Body of pancreas (tissue), 4 donors: ENCODE results near the gene TMEM156.

Experiments
- POLR2A ChIP-seq, 3 donors: fragments of 450-650 bp; IDR thresholded peaks; one replicate each; pipeline ENCODE4 v1.6.1; 2016; ENCODE audit warnings: antibody characterized with exemption in 3 of 3, mild to moderate bottlenecking in 2 of 3
- TF ChIP-seq, protein P1 (sequence below), 7 experiments: fragments of 450-650 bp in 4 of 7; fragments of 200-600 bp in 3 of 7; sonication (generic) in 3 of 7; IDR thresholded peaks; one replicate each; pipeline ENCODE4 v1.5.1; 2016 to 2019; ENCODE audit warnings: antibody characterized with exemption in 7 of 7

DNA sequence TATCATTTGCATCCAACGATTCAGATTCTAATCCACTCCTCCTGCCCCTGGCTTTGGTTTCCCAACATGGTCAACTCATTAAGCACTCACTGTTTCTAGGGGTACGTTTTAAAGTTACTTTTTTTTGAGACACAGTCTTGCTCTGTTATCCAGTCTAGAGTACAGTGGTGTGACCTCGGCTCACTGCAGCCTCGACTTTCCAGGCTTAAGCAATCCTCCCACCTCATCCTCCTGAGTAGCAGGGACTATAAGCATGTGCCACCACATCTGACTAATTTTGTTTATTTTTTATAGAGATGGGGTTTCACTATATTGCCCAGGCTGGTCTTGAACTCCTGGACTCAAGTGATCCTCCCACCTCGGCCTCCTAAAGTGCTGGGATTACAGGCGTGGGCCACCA lies 48.9 kb downstream of the TMEM156 start:
- TF ChIP-seq, protein P1, sequence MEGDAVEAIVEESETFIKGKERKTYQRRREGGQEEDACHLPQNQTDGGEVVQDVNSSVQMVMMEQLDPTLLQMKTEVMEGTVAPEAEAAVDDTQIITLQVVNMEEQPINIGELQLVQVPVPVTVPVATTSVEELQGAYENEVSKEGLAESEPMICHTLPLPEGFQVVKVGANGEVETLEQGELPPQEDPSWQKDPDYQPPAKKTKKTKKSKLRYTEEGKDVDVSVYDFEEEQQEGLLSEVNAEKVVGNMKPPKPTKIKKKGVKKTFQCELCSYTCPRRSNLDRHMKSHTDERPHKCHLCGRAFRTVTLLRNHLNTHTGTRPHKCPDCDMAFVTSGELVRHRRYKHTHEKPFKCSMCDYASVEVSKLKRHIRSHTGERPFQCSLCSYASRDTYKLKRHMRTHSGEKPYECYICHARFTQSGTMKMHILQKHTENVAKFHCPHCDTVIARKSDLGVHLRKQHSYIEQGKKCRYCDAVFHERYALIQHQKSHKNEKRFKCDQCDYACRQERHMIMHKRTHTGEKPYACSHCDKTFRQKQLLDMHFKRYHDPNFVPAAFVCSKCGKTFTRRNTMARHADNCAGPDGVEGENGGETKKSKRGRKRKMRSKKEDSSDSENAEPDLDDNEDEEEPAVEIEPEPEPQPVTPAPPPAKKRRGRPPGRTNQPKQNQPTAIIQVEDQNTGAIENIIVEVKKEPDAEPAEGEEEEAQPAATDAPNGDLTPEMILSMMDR (IDR thresholded peaks at IDR 0.05) = no peak
- no peak for TF ChIP-seq POLR2A (IDR thresholded peaks at IDR 0.05)
